ENCODE data around the gene CAMTA1. TPM values are rescaled to one million over a fixed set of nuclear protein-coding genes. Genes with fewer than 3 reads are reported as not detected.

CAMTA1 gene
- polyA plus RNA-seq, 1 donor from 2014 or later: 162 TPM

- no peaks in the 10 kb centered on the region for H3K9me3 ChIP-seq (ENCODE audit: low read length)
- no peaks in the 10 kb centered on the region for H3K79me2 ChIP-seq (replicated peaks; ENCODE audit: insufficient read depth, low read length)
- H3K4me3 ChIP-seq (ENCODE audit: low read length): no peak overlapping the region
- no peaks in the 10 kb centered on the region for H3K9me2 ChIP-seq (ENCODE audit: insufficient read depth, low read length)
- no peaks in the 10 kb centered on the region for H3F3A ChIP-seq (ENCODE audit: insufficient read depth, low read length, poor library complexity, severe bottlenecking)
- no peak overlapping the region for H2AFZ ChIP-seq (ENCODE audit: low read depth, low read length)
- H3K9ac ChIP-seq (ENCODE audit: low read length): no peak overlapping the region
- no peak overlapping the region for H3K4me2 ChIP-seq (ENCODE audit: low read length)
- no peak overlapping the region for H3K27ac ChIP-seq (ENCODE audit: low read length)
- no peaks in the 10 kb centered on the region for H4K20me1 ChIP-seq (ENCODE audit: insufficient read depth)
- TF ChIP-seq REST (IDR thresholded peaks at IDR 0.05; ENCODE audit: borderline replicate concordance) (no peak), POLR2AphosphoS5 (IDR thresholded peaks at IDR 0.05) (no peak), SMC3 (conservative IDR thresholded peaks at IDR 0.05; ENCODE audit: poor library complexity) (no peak), MXI1 (conservative IDR thresholded peaks at IDR 0.05; ENCODE audit: poor library complexity, severe bottlenecking) (no peak), TAF1 (IDR thresholded peaks at IDR 0.05; ENCODE audit: low read depth) (no peak), EZH2 (IDR thresholded peaks at IDR 0.05; ENCODE audit: borderline replicate concordance, insufficient read depth, low read length, poor library complexity, severe bottlenecking) (no peak), RAD21 (conservative IDR thresholded peaks at IDR 0.05) (no peak), CTCF (IDR thresholded peaks at IDR 0.05; ENCODE audit: poor library complexity, severe bottlenecking) (no peak), EP300 (conservative IDR thresholded peaks at IDR 0.05; ENCODE audit: poor library complexity, severe bottlenecking) (no peak)
- H3K36me3 ChIP-seq (ENCODE audit: insufficient read depth, low read length): no peaks in the 10 kb centered on the region
- H3K27me3 ChIP-seq (ENCODE audit: insufficient read depth, low read depth, low read length): no peaks in the 10 kb centered on the region
These were observed 740.2 kb downstream of the CAMTA1 start for GRCh38 chr1:7525338-7526063.

- H3K9me2 ChIP-seq (ENCODE audit: insufficient read depth, low read length): no peaks in the 10 kb centered on the region
- no peak overlapping the region for H3K9ac ChIP-seq (ENCODE audit: low read length)
- no peak overlapping the region for H3K27ac ChIP-seq (ENCODE audit: low read length)
- H3K4me3 ChIP-seq (ENCODE audit: low read length): no peak overlapping the region
- TF ChIP-seq POLR2AphosphoS5 (IDR thresholded peaks at IDR 0.05): no peak
- TF ChIP-seq CTCF (IDR thresholded peaks at IDR 0.05; ENCODE audit: poor library complexity, severe bottlenecking): no peak
- TF ChIP-seq EZH2 (IDR thresholded peaks at IDR 0.05; ENCODE audit: borderline replicate concordance, insufficient read depth, low read length, poor library complexity, severe bottlenecking): no peak
- TF ChIP-seq SMC3 (conservative IDR thresholded peaks at IDR 0.05; ENCODE audit: poor library complexity): no peak
- TF ChIP-seq REST (IDR thresholded peaks at IDR 0.05; ENCODE audit: borderline replicate concordance): no peak
- no peak for TF ChIP-seq MXI1 (conservative IDR thresholded peaks at IDR 0.05; ENCODE audit: poor library complexity, severe bottlenecking)
- TF ChIP-seq EP300 (conservative IDR thresholded peaks at IDR 0.05; ENCODE audit: poor library complexity, severe bottlenecking): no peak
- TF ChIP-seq RAD21 (conservative IDR thresholded peaks at IDR 0.05): no peak
- no peak for TF ChIP-seq TAF1 (IDR thresholded peaks at IDR 0.05; ENCODE audit: low read depth)
- H4K20me1 ChIP-seq (ENCODE audit: insufficient read depth): no peaks in the 10 kb centered on the region
- H3K4me2 ChIP-seq (ENCODE audit: low read length): no peak overlapping the region
- no peaks in the 10 kb centered on the region for H3F3A ChIP-seq (ENCODE audit: insufficient read depth, low read length, poor library complexity, severe bottlenecking)
- no peaks in the 10 kb centered on the region for H3K9me3 ChIP-seq (ENCODE audit: low read length)
- no peaks in the 10 kb centered on the region for H3K79me2 ChIP-seq (replicated peaks; ENCODE audit: insufficient read depth, low read length)
- no peak overlapping the region for H2AFZ ChIP-seq (ENCODE audit: low read depth, low read length)
- H3K36me3 ChIP-seq (ENCODE audit: insufficient read depth, low read length): no peaks in the 10 kb centered on the region
- H3K27me3 ChIP-seq (ENCODE audit: insufficient read depth, low read depth, low read length): no peaks in the 10 kb centered on the region
These were observed 741.1 kb downstream of the CAMTA1 start for GRCh38 chr1:7526196-7526866.

Data from neural cell (in vitro differentiated cells).